ENCODE results near the gene ZNF750.

- TF ChIP-seq POLR2A (IDR thresholded peaks at IDR 0.05): no peak
- TF ChIP-seq CTCF (IDR thresholded peaks at IDR 0.05): no peak
These were observed 50.0 kb downstream of the ZNF750 start for GRCh38 chr17:82789806-82790205.
